GM12891 (cell line): ENCODE data around the gene TBX4.
"Not testable (repeated sequence)": the region's sequence is repeated elsewhere in the genome, so short reads cannot be mapped to it uniquely, and the experiment has no call there.

ENCODE experiments used
- DNase-seq: peaks from one replicate; pipeline ENCODE4 v3.0.0; 2011; ENCODE audit warnings: low spot score; ENCODE audit not compliant: insufficient read length
- FAIRE-seq: peaks from 2 replicates; lab custom pipeline; 2011; peaks lifted over from hg19 to GRCh38; lab: Jason Lieb, UNC
- PAX5 ChIP-seq: IDR thresholded peaks from 2 replicates; pipeline ENCODE4 v1.6.1; 2011; ENCODE audit warnings: low read length, moderate library complexity, mild to moderate bottlenecking; ENCODE audit not compliant: insufficient read depth, severe bottlenecking
- POLR2A ChIP-seq: IDR thresholded peaks from 2 replicates; pipeline ENCODE4 v1.6.1; 2011; ENCODE audit warnings: low read depth, low read length, control low read depth
- POLR2AphosphoS5 ChIP-seq: IDR thresholded peaks from 2 replicates; pipeline ENCODE4 v1.6.1; 2011; ENCODE audit warnings: low read depth, low read length, control low read depth
- POU2F2 ChIP-seq: IDR thresholded peaks from 2 replicates; pipeline ENCODE4 v1.6.1; 2011; ENCODE audit warnings: low read depth, mild to moderate bottlenecking, control low read depth, low read length, moderate library complexity
- SPI1 ChIP-seq: IDR thresholded peaks from 2 replicates; pipeline ENCODE4 v1.6.1; 2011; ENCODE audit warnings: low read depth, low read length, control low read depth
- TAF1 ChIP-seq: IDR thresholded peaks from 2 replicates; pipeline ENCODE4 v1.6.1; 2011; ENCODE audit warnings: low read depth, low read length, control low read depth

Gene TBX4

GRCh38 chr17:61498042-61498994 lies 46.1 kb downstream of the TBX4 start:
- FAIRE-seq = no peak
- DNase-seq = no peak
- TF ChIP-seq POLR2AphosphoS5 (no peak), PAX5 (no peak), POU2F2 (no peak), SPI1 (no peak), POLR2A (no peak), TAF1 (no peak)

- DNase-seq (no peak), FAIRE-seq (no peak)
- no peak for TF ChIP-seq PAX5
- TF ChIP-seq POLR2A = no peak
- no peak for TF ChIP-seq POU2F2
- TF ChIP-seq POLR2AphosphoS5 = no peak
- no peak for TF ChIP-seq TAF1
- no peak for TF ChIP-seq SPI1
These were observed 47.4 kb downstream of the TBX4 start for GRCh38 chr17:61499632-61500031.

- FAIRE-seq (no peak), DNase-seq (no peak)
- TF ChIP-seq POU2F2 = no peak
- TF ChIP-seq TAF1 = no peak
- no peak for TF ChIP-seq PAX5
- TF ChIP-seq SPI1 = no peak
- no peak for TF ChIP-seq POLR2A
- no peak for TF ChIP-seq POLR2AphosphoS5
These were observed 48.1 kb downstream of the TBX4 start for GRCh38 chr17:61500287-61500686.

- no peak for DNase-seq
- no peak for TF ChIP-seq SPI1
- TF ChIP-seq PAX5 = no peak
- no peak for TF ChIP-seq POU2F2
- no peak for TF ChIP-seq POLR2AphosphoS5
- TF ChIP-seq POLR2A = no peak
- TF ChIP-seq TAF1 = no peak
- no peak for FAIRE-seq
These were observed 50.1 kb downstream of the TBX4 start for GRCh38 chr17:61502292-61502691.

GRCh38 chr17:61503961-61504360 lies 51.7 kb downstream of the TBX4 start:
- FAIRE-seq (no peak), DNase-seq (no peak)
- TF ChIP-seq POLR2AphosphoS5 (no peak), POU2F2 (no peak), TAF1 (no peak), POLR2A (no peak), PAX5 (no peak), SPI1 (no peak)

GRCh38 chr17:61504697-61505096 lies 52.5 kb downstream of the TBX4 start:
- FAIRE-seq (no peak), DNase-seq (no peak)
- TF ChIP-seq PAX5 (no peak), TAF1 (no peak), POU2F2 (no peak), SPI1 (no peak), POLR2A (no peak), POLR2AphosphoS5 (no peak)

- FAIRE-seq (no peak), DNase-seq (no peak)
- TF ChIP-seq POU2F2 = no peak
- TF ChIP-seq TAF1 = no peak
- TF ChIP-seq PAX5 = no peak
- TF ChIP-seq POLR2AphosphoS5 = no peak
- TF ChIP-seq POLR2A = no peak
- no peak for TF ChIP-seq SPI1
These were observed 53.8 kb downstream of the TBX4 start for GRCh38 chr17:61505846-61506627.

- DNase-seq (no peak), FAIRE-seq (no peak)
- no peak for TF ChIP-seq POU2F2
These were observed 55.3 kb downstream of the TBX4 start for GRCh38 chr17:61507383-61508066.

GRCh38 chr17:61508912-61509311 lies 56.7 kb downstream of the TBX4 start:
- DNase-seq (no peak), FAIRE-seq (no peak)
- TF ChIP-seq POLR2AphosphoS5 (no peak), SPI1 (no peak)

GRCh38 chr17:61509454-61509853 lies 57.2 kb downstream of the TBX4 start:
- not testable (repeated sequence) for DNase-seq, FAIRE-seq
